SK-N-SH treated with all-trans-retinoic acid at 6 μM for 48 hours (cell line): ENCODE results near the gene DNAJC10.

Experiments
- ESRRG ChIP-seq: fragments of 250-450 bp; sonication (Bioruptor Pico); IDR thresholded peaks from 2 replicates; pipeline ENCODE4 v1.6.1; 2021; ENCODE audit warnings: mild to moderate bottlenecking
- GLIS3 ChIP-seq: fragments of 250-450 bp; sonication (Bioruptor Pico); IDR thresholded peaks from 2 replicates; pipeline ENCODE4 v1.5.0; 2020; ENCODE audit warnings: mild to moderate bottlenecking, moderate library complexity
- RARB ChIP-seq: fragments of 250-450 bp; sonication (Bioruptor Pico); IDR thresholded peaks from 2 replicates; pipeline ENCODE4 v1.8.0; 2021; ENCODE audit warnings: mild to moderate bottlenecking, moderate library complexity
- TCF4 ChIP-seq: fragments of 250-450 bp; sonication (Bioruptor Pico); IDR thresholded peaks from 2 replicates; pipeline ENCODE4 v1.8.0; 2021; ENCODE audit warnings: mild to moderate bottlenecking, moderate library complexity, borderline replicate concordance
- ZNF8 ChIP-seq: fragments of 450-650 bp; formaldehyde crosslinking; IDR thresholded peaks from 2 replicates; pipeline ENCODE4 v1.5.0; 2020; ENCODE audit warnings: mild to moderate bottlenecking, moderate library complexity

DNA sequence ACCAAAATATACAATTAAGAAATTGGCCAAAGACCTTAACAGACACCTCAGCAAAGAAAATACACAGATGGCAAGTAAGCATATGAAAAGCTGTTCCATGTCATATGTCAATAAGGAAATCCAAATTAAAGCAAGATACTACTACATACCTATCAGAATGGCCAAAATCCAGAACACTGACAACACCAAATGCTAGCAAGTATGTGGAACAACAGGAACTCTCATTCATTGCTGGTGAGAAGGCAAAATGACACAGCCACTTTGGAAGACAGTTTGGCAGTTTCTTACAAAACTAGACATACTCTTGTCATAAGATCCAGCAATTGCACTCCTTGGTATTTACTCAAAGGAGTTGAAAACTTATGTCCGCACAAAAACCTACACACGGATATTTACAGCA is 20.3 kb upstream of the DNAJC10 start:
- no peak for TF ChIP-seq ESRRG (CRISPR knock-in tag)
- no peak for TF ChIP-seq RARB (CRISPR knock-in tag)
- TF ChIP-seq TCF4 (CRISPR knock-in tag) = no peak
- no peak for TF ChIP-seq GLIS3 (CRISPR knock-in tag)
- TF ChIP-seq ZNF8 = no peak
